Cerebellar cortex (tissue), 1 donor: ENCODE results near the gene MALRD1.

Experiments
- DNase-seq: peaks from one replicate; pipeline ENCODE4 v3.0.0-alpha.2; 2015; ENCODE audit warnings: low spot score

Gene MALRD1

DNA sequence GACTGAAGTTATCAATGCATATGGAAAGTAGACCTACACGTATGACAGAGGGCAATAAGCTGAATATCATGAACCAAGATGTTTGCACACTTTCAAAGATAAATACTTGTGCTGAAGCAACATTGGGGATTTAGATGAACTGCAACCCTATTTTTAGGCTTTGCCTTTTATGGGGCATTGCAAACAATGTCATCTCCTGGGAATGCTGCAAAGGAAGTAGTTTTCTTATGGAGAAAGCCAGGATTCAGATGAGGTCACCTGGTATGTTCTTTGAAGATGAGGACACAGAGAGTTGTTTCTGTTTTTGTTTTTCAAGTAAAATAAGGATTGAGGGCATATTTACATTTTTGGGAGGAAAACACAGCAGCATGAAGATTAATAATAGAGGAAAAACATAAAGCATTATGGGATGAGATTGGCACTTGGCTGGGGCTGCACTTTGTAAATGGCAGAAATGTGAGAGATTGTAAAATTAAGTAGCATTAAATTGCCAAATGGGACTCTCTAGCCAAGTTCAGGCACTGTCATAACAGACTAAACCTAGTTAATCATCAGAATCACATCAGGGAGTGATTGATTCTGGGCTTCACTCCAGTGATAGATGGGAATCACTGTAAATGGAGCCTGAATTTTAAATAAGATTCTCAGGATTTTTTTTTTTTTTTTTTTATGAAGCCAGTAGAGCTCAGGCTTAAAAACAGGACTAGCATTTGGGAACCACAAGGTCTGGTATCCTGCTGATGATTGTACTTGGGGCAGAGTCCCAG is 63.1 kb downstream of the MALRD1 start:
- DNase-seq = no peak

DNA sequence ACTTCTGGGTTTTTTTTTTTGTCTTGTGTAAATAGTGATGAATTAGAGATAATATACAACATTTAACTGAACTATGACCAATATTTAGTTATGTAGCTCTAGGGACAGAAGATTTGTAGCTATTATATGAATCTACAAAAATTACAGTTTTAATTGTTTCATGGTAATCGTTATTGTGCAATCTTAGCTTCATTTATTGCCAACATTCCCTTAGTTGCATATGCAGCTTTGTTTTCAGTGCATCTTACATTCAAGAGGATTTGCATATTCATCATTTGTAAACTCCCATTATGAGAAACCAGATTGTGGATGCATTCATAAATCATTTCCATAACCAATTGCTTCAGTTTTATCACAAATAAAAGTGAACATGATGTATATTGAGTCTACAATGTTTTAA is 68.8 kb downstream of the MALRD1 start:
- DNase-seq = no peak

DNA sequence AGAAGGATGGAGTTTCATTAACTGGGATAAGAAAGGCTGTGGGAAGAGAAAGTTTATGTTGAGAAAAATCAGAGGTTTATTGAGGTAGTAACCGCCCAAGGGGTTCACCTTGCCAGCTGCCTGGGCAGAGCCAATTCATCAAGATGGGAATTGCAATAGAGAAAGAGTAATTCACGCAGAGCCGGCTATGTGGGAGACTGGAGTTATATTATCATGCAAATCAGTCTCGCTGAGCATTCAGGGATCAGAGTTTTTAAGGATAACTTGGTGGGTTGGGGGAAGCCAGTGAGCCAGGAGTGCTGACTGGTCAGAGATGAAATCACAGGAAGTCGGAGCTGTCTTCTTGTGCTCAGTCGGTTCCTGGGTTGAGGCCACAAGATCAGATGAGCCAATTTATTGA is 70.6 kb downstream of the MALRD1 start:
- DNase-seq = no peak

DNA sequence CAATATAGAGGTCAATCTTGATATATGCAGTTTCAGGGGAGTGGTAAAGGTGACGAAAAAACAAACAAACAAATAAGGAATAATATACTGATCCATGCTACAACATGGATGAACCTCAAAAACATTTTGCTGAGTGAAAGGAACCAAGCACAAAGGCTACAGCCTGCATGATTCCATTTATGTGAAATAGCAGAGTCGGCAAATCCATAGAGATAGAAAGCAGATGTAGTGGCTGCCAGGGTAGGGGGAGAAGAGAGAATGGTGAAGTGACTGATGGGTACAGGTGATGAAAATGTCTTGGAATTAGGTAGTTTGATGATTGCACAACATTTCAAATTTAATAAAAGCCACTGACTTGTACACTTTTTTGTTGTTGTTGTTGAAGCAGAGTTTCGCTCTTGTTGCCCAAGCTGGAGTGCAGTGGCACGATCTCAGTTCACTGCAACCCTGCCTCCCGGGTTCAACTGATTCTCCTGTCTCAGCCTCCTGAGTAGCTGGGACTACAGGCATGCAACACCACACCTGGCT is 71.8 kb downstream of the MALRD1 start:
- DNase-seq = no peak

DNA sequence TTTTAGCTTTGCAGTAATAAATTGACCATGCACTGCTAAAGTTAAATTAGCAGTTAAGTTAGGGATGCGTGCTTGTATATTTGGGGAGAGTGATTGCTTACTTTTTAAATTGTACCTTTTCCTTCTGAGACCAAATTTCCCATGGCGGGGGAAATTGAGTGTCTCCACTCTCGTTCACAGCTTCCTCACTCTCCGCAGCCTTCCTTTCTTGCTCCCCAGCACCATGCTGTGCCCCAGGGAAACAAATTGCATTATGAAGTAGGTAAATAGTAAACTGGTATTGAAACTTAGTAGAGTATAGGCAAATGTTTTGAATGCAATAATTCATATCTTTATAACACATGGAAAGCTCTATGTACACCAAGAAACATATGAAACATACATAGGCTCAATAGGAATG is 85.4 kb downstream of the MALRD1 start:
- no peak for DNase-seq

DNA sequence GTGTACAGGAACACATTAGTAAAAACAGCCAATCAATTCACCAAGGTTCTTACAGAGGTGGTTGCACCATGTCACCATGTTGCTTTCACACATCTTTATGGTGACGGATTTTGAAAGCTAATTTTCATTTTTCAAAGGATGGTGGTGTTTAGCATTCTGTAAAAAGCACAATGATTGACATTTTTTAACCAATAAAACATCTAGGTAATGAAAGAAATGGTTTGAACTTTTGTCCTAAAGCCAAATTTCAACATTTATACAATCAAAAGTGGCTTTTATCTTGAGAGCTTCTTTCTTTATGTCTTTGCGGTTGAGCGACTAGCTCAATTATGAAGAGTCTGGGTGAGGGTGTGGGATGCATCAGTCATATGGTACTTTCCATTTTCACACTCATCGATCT is 94.4 kb downstream of the MALRD1 start:
- no peak for DNase-seq

DNA sequence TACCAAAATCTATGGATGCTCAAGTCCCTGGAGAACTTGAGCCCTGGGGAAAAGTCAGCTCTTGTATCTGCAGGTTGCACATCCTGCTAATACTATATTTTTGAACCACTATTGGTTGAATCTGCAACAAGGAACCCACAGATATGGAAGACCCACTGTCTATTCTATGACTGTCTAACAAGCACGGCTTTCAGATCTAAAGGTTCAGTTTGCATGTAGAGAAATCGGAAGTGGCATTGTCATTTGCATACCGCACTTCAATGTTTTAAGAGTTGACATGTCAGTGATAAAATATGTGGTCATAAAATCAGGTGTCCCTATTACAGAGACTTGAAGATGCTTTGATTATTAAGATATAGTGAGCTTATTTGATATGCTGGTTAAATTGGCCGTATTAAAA is 95.6 kb downstream of the MALRD1 start:
- DNase-seq = no peak

DNA sequence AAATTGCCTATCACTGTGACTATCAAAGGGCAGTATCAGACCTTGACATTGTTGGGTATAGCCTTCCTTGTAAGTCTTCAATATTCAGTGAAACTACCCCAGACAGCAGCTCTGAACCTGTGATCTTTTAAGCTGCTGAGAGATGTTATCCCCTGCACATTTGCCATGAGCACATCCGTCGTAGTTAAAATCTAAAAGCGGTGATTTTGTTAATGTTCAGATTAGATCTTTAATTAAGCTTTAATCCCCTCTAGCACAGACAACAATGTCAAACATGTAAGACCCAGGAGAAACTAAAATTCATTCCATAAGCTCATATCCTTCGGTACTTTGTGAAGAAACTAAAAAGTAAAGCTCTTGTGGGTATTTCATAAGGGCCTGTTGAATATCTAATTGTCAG is 105.8 kb downstream of the MALRD1 start:
- no peak for DNase-seq

DNA sequence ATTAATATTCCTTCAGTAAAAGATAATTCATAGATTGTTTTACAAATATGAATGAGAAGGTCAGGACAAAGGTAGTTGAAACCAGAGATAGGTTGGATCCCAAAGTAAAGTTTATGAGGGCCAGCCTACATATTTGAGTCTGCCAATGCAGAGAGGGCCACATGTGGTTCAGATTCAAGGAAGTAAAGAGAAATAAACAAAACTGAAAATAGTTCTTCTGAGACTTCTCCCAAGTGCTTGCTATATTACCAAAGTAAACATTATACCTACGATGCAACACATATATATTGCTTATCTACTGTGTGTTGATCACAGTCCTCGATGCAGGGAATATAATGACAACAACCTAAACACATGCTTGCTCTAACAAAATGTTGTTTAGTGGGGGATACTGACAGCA is 109.8 kb downstream of the MALRD1 start:
- no peak for DNase-seq

DNA sequence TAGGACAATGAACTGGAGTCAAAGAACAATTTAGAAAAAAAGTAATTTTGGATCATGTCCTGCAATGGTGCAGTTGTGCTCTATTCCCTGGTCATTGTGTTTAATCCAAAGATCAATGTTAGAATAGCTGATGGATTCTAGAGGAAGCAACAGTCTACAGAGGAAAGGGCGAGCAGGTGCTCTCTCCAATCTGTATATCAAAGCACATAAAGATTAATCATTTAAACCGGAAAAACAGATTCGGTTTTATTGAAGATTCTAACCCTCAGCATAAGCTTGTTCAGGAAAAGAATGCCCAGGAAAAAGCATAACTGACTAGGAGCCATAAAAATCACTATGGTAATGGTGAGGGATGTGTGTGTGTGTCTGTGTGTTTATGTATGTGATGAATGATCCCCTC is 110.3 kb downstream of the MALRD1 start:
- no peak for DNase-seq

DNA sequence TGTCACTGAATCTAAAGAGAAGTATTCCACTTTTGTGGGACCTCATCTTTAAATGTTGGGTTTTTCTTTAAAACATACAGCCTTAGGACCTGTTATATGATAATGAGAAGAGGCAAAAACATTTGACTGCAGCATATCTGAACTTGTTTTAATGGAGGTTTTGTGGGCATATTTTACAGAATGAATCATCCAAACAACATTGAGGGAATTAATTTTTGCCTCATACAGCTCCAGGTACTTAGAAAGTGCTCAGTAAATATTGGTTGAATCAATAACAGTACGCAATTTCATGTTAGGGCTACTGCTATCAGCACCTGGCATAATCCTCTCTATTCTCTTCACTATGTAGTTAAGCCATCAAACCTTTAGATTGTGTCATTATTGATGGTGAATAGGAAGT is 115.9 kb downstream of the MALRD1 start:
- DNase-seq = no peak

DNA sequence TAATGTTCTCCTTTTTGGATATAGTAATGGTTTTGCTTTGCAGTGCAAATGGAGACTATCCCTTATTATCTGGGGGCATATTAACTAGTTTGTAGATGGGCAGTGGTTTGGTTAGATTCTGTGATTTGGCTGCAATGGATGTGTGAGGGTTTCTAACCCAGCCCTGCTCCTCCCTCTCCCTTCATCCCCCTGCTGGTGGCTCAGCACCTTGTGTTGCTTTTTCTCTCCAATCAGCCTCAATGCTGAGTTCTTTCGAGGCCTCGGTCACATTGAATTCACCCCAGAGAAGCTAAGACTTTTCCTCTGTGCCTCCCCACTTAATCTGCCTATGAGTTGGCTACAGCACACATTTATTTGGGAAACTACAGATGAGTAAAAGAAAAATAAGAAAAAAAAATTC is 120.0 kb downstream of the MALRD1 start:
- peak; percentile 4 for DNase-seq

DNA sequence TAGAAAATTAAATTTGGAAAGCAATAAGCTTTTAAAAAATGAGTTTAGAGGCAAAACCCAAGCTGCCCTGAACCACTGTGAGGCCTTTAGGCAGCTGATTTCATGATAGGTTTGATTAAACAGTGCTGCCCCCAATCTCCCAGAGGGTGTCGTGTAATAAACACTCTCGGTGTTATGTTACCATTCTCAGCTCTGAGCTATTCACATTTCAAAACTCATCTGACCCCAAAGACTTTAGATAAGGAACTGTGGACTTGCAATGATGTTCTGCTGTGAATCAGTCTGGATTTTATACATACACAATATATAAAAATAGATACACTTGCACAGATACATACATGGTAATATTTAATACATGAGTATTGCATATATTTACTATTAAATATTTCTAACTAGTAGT is 120.4 kb downstream of the MALRD1 start:
- DNase-seq = no peak

DNA sequence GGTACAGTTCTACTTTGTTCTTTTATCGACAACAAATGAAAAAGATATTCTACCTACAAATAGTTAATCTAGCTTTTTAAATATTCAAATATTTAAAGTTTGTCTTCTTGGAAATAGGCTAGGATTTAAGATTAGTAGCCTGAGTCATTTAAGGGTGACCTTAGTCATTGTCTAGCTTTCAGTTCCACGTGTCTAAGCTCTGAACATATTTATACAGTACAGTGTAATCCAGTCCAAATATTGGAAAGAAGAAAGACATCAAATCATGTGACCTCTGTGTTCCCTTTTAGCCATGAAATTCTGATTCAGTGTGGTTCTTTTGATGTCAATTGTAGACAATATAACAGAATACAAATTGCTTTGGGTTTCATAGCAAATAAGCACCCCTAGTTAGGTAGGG is 121.1 kb downstream of the MALRD1 start:
- DNase-seq = no peak

DNA sequence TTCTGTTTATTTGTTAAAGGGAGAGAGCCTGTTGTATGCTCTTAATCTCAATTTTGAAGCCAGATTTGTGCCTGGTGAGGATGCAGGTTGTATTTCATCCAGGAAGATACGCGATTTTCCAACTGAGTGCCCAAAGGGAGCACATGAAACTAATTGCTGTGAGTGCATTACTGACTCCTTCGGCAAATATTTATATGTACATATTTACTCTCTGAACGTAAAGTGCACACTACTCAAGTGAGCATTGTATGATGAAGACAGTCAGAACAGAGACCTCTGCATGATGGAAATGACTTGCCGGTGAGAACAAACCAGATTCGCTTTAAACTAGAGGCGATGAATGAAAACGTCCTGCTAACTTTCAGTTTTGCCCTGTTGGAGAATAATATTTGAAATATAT is 130.1 kb downstream of the MALRD1 start:
- DNase-seq = no peak

DNA sequence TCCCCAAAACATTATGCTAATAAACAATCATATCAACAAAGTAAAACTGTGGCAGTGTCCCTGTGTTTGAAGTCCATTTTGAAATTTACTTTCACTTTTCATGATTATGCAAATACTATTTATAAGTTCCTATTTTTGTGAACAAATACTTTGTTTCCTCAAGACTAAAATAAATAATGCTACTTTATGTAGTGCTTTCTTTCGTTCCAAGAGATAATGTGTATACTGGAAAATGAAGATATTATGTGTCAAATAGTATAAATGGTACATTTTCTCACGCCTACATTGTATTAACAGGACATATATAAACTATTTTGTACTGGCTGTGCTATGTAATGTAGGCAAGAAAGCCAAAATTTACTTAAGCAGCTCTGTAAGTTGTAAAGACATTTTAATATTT is 136.3 kb downstream of the MALRD1 start:
- DNase-seq = no peak

DNA sequence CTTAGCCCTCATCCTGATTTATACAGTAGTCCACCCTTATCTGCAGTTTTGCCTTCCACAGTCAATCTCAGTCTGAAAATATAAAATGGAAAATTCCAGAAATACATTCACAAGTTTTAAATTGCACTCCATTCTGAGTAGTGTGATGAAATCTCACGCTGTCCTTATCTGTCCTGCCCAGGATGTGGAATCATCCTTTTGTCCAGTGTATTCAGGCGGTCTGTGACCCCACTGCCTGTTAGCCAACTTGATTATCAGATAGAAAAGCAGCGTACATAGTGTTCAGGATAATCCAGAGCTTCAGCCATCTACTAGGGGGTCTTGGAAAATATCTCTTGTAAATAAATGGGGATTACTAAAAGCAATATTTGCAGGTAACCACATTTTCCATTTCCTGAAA is 146.3 kb downstream of the MALRD1 start:
- DNase-seq = no peak

DNA sequence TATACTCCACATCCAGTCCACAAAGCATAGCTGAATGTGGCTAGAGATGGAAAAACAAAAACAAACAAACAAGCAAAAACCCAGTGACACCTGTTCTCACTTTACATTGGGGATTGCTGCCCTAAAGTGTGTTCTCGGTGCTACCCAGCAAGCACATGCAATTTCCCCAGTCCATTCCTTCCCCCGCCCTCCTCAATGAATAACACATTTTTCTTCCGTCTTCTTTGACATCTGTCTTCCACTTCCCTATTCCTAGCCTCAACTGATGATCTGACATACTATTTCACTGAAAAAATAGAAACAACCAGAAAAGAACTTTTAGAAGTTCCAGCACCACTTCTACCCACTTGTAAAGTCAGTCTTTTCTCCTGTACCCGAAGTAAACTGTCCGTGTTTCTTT is 147.1 kb downstream of the MALRD1 start:
- no peak for DNase-seq

DNA sequence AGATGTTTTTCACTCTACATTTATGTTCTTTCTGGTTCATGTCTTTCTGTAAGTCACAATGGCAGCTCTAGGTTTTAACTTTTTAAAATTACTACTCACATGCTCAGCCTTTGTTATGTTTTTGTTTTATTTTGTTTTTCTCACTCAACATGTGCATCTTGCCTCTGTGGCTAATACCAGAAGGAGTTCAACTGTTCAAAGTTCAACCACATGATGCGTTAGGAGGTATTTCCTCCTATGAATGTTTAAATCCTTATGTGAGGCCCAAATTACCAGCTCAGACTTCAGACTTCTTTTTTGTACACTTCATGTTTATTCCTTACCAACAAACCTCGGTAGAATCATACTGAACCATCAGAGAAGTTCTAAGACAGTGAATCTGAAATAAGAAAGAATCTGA is 151.6 kb downstream of the MALRD1 start:
- DNase-seq = no peak

DNA sequence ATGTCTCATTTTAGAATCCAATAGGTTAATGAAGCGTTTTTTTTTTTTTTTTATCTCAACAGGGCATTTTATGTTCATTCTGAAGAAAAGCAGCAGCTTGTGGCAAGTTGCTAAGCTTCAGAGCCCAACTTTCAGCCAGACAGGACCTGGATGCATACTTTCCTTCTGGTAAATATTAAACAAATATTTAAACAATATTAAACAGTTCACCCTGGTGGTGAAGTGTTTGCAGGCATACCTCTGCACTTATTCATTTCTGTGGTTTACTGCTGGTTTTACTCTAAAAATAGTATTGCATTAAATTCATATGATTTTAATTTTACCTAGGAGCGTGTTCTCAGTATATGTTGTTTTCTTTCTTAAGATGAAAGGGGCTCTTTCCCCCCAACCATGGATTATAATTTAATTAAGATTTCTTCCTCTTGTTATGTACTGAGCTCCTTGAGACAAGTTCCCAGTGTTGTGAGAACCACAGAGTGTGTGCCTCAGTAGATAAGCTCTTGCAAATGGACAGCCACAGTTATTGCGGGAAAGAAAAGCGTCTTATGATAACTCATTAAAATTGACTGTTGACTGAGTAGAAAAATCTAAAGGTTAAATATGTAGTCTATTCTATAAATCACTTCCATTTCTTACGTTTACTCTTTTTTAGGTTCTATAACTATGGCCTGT is 155.8 kb downstream of the MALRD1 start:
- no peak for DNase-seq

DNA sequence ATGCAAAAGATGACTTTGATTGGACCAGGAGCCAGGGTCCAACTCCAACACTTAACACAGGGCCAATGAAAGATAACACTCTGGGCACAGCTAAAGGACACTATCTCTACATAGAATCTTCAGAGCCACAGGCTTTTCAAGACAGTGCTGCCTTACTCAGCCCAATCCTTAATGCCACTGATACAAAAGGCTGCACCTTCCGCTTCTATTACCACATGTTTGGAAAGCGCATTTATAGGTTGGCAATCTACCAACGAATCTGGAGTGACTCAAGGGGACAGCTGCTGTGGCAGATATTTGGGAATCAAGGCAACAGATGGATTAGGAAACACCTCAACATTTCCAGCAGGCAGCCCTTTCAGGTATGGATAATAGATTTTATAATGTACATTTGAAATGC is 160.7 kb downstream of the MALRD1 start:
- DNase-seq = no peak

DNA sequence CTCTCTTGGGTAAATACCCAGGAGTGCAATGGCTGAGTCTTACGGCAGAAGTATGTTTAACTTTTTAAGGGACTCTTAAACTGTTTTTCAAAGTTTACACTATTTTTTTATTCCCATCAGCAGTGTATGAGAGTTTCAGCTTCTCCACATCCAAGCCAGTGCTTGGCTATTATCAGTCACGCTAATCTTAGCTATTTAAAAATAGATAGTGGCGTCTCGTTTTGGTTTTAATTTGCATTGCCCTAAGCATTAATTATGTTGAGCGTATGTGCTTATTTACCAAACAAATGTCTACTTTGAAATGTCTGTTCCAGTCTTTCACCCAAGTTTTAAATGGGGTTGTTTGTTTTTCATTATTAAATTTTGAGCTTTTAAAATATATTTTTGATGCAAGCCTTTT is 164.0 kb downstream of the MALRD1 start:
- DNase-seq = no peak

DNA sequence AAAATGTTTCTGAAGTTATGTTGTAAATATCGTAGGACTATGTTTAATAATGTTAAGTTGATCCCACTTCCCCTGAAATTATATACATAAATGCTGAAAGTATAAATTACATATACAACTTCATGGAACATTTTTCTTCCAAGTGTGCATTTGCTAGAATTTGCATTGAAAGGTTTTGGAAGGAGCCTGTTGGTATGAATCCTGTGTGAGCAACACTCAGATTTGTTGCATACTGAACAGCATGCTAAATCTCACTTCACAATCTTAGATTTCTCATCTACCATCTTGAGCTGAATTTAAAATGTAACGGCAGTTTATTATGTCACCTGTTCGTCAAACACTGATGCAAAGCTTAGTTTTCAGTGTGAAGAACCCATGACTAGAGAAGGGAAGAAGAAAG is 172.6 kb downstream of the MALRD1 start:
- DNase-seq = no peak

DNA sequence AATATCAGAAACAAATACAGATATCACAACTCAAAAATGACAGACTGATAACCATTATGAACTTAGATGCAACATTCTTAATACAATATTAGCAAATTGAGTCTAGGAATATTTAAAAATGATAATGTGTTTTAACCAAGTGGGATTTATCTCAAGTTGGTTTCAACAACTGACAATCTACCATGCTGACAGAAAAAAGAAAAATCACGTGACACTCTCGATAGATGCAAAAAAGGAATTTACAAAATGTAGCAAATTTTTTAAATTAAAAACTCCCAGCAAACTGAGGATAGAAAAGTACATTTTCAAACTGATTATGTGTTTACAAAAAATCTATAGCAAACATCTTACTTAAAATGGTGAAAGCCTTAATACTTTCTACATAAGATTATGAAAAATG is 177.4 kb downstream of the MALRD1 start:
- no peak for DNase-seq
